ENCODE measurements around the gene PSMG1. TPM values are rescaled to one million over a fixed set of nuclear protein-coding genes. Genes with fewer than 3 reads are reported as not detected.

PSMG1 gene
- total and polyA plus RNA-seq, 2 donors (not counting 3 experiments of a cell fraction or from before 2014, with no cell fraction given): 43.2 to 75.9 TPM

DNA sequence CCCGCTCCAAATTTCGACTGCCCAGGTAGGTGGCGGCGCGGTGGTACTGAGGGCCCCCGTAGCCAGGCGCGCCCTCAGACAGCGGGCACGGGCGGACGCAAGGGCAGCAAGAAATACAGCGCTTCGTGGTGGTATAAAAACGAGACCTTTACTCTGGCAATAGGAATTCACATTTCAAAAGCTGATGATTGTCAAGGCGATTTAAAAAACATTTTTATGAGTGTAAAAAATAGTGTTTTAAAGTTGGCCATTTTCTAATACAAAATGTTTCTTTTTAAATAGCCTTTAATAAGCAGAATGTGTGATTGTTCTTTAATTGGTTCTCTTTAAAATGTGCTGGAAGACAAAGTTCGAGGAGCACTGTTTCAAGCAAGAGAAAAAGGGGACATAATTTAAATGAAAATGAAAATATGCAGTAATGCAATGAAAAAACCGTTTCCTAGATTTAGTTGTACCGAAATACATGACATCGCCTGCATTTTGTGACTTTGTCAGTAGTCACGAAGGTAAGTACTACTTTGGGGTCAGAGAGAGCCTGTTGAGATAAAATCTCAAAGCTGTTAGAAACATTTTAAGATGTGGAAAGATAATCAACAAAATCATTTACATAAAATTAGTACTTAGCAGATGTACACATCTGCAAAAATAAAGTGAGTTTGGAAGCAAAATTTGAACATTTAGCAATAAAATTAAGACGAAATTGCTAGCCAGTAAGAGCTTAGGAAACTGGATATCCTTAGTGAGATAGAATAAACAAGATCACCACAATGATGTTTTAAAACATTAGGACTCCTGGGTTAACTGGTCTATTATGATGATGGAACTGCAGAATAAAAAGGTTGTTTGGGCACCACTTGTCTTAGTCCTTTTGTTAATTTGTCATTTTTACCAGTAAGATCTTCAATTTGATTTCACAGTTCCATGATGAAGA is 1.1 kb upstream of the PSMG1 start:
- H3K9ac ChIP-seq (replicated peaks; ENCODE audit: extremely low read depth, insufficient read depth, low read length): peak overlapping the region; percentile 89
- no peaks in the 10 kb centered on the region for H4K20me1 ChIP-seq (replicated peaks; ENCODE audit: control insufficient read depth, extremely low read depth, insufficient read depth, low read length)
- dilution Hi-C loops (cut with MboI; ENCODE audit: extremely low pct_ligation_motif_present, low sequenced_read_pairs): no loop called here
- TF ChIP-seq GATA2 (IDR thresholded peaks at IDR 0.05; ENCODE audit: insufficient read depth, insufficient read length, low read depth, low read length): peak; percentile 21
- no peak for TF ChIP-seq POLR2A (IDR thresholded peaks at IDR 0.05; ENCODE audit: low read depth, low read length)
- H3K27ac ChIP-seq (ENCODE audit: insufficient read depth, low read depth, low read length): peak overlapping the region; percentile 70
- no peaks in the 10 kb centered on the region for H3K9me1 ChIP-seq (replicated peaks; ENCODE audit: control insufficient read depth, extremely low read depth, insufficient read depth, low read length)
- ChIA-PET CTCF (interaction anchor here (1.0 to 1.9 kb wide), 5 partner anchors 10 to 257 kb away, joined by 4 to 7 read pairs (median 7); partner anchors contain the start of gene BRWD1), POLR2A (interaction anchor here (1.1 kb wide), 2 partner anchors 203 to 380 kb away, joined by 4 read pairs; no protein-coding TSS in a partner anchor)
- TSS peak; percentile 71 for BruUV-seq (replicated peaks)
- H2AFZ ChIP-seq (ENCODE audit: low read depth, low read length): peak overlapping the region; percentile 92
- H3K9me3 ChIP-seq (replicated peaks; ENCODE audit: control insufficient read depth, insufficient read depth, low read length): no peaks in the 10 kb centered on the region
- FAIRE-seq: no peak
- H3K36me3 ChIP-seq (ENCODE audit: control insufficient read depth in 2 of 2, extremely low read depth in 1 of 2, insufficient read depth in 2 of 2, low read length in 2 of 2): no peaks in the 10 kb centered on the region
- H3K27me3 ChIP-seq (ENCODE audit: control insufficient read depth in 2 of 2, insufficient read depth in 2 of 2, low read length in 2 of 2): no peaks in the 10 kb centered on the region
- peaks cover 30% of the 10 kb centered on the region for H3K79me2 ChIP-seq (ENCODE audit: control insufficient read depth, insufficient read depth, low read length)
- peaks cover 18% of the 10 kb centered on the region for H3K4me1 ChIP-seq (ENCODE audit: control insufficient read depth, extremely low read depth, insufficient read depth, low read length)
- H3K4me3 ChIP-seq (replicated peaks in 1 of 3; ENCODE audit: insufficient read depth in 1 of 3, low read depth in 1 of 3, low read length in 3 of 3): peak overlapping the region; percentile 75 to 98 (median 92)
- H3K4me2 ChIP-seq (ENCODE audit: insufficient read depth, low read length): peak overlapping the region; percentile 99
- intact Hi-C loops (cut with micrococcal nuclease): no loop called here
- DNase-seq (ENCODE audit: low read depth, low spot score): no peak

DNA sequence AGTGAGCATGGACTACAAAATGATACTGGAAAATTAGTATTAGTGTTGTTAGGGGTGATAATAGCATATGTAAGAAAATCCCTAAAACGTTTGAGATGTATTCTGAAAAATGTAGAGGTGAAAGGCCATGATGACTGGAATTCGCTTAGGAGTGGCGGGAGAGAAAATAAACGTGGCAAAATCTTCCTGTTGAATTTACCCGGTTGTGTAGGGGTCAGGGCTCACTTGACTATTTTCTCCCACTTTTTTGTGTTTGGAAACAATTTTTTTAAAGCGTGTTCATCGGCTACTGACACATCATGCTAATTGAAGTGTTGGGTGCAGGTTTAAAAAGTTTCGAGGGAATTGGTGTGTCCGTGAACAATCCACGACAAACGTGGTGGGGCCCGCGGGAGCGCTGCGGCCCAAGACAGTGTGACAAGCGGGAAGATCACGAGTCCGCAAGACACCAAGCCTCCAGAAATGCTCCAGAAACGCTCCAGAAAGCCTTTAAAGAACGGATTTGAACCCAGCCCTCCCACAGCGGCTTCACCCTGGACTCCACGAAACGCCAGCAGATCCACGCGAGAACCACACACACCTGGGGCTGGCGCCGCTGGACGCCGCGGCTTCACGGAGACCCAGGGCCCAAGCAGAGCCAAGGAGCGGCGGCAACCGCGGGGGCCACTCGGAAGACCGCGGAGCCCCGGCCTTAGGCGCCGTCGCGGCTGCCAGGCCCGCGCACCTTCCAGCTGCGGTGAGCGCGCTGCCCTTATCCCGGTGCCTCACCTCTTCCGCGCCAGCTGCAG is 573 bp downstream of the PSMG1 start:
- H3K4me3 ChIP-seq (replicated peaks in 1 of 3; ENCODE audit: insufficient read depth in 1 of 3, low read depth in 1 of 3, low read length in 3 of 3): peak overlapping the region; percentile 49 to 79 (median 75)
- H4K20me1 ChIP-seq (replicated peaks; ENCODE audit: control insufficient read depth, extremely low read depth, insufficient read depth, low read length): no peaks in the 10 kb centered on the region
- no peaks in the 10 kb centered on the region for H3K9me3 ChIP-seq (replicated peaks; ENCODE audit: control insufficient read depth, insufficient read depth, low read length)
- ChIA-PET POLR2A (interaction anchor here (0.8 to 1.1 kb wide), 3 partner anchors 15 to 379 kb away, joined by 4 read pairs; no protein-coding TSS in a partner anchor), CTCF (interaction anchor here (0.8 to 1.9 kb wide), 4 partner anchors 9 to 205 kb away, joined by 4 to 7 read pairs (median 6); partner anchors contain the start of gene BRWD1)
- TF ChIP-seq, protein P1, sequence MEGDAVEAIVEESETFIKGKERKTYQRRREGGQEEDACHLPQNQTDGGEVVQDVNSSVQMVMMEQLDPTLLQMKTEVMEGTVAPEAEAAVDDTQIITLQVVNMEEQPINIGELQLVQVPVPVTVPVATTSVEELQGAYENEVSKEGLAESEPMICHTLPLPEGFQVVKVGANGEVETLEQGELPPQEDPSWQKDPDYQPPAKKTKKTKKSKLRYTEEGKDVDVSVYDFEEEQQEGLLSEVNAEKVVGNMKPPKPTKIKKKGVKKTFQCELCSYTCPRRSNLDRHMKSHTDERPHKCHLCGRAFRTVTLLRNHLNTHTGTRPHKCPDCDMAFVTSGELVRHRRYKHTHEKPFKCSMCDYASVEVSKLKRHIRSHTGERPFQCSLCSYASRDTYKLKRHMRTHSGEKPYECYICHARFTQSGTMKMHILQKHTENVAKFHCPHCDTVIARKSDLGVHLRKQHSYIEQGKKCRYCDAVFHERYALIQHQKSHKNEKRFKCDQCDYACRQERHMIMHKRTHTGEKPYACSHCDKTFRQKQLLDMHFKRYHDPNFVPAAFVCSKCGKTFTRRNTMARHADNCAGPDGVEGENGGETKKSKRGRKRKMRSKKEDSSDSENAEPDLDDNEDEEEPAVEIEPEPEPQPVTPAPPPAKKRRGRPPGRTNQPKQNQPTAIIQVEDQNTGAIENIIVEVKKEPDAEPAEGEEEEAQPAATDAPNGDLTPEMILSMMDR (IDR thresholded peaks at IDR 0.05; ENCODE audit: extremely low read depth in 1 of 2, insufficient read depth in 1 of 2, low read depth in 1 of 2, low read length in 2 of 2): no peak
- TF ChIP-seq GATA2 (IDR thresholded peaks at IDR 0.05; ENCODE audit: insufficient read depth, insufficient read length, low read depth, low read length): no peak
- TF ChIP-seq, protein P2, sequence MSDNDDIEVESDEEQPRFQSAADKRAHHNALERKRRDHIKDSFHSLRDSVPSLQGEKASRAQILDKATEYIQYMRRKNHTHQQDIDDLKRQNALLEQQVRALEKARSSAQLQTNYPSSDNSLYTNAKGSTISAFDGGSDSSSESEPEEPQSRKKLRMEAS (IDR thresholded peaks at IDR 0.05; ENCODE audit: insufficient read depth, insufficient read length): no peak
- no peak for TF ChIP-seq JUN (IDR thresholded peaks at IDR 0.05; ENCODE audit: borderline replicate concordance, insufficient read depth, insufficient read length, low read depth)
- TF ChIP-seq POLR2A (IDR thresholded peaks at IDR 0.05; ENCODE audit: low read depth, low read length): no peak
- no peak for TF ChIP-seq FOS (IDR thresholded peaks at IDR 0.05; ENCODE audit: borderline replicate concordance, insufficient read depth, low read length)
- no peak for TF ChIP-seq MYC (IDR thresholded peaks at IDR 0.05; ENCODE audit: low read depth, low read length)
- no peak for TF ChIP-seq EZH2 (IDR thresholded peaks at IDR 0.05; ENCODE audit: borderline replicate concordance, low read depth, low read length, severe bottlenecking)
- TF ChIP-seq POLR2AphosphoS5 (IDR thresholded peaks at IDR 0.05; ENCODE audit: insufficient read depth, low read depth, low read length): no peak
- H3K36me3 ChIP-seq (ENCODE audit: control insufficient read depth in 2 of 2, extremely low read depth in 1 of 2, insufficient read depth in 2 of 2, low read length in 2 of 2): peaks cover 0 to 2% of the 10 kb centered on the region in 2 experiments
- no peaks in the 10 kb centered on the region for H3K9me1 ChIP-seq (replicated peaks; ENCODE audit: control insufficient read depth, extremely low read depth, insufficient read depth, low read length)
- H3K79me2 ChIP-seq (ENCODE audit: control insufficient read depth, insufficient read depth, low read length): peaks cover 33% of the 10 kb centered on the region
- peaks cover 18% of the 10 kb centered on the region for H3K4me1 ChIP-seq (ENCODE audit: control insufficient read depth, extremely low read depth, insufficient read depth, low read length)
- peak overlapping the region; percentile 70 for H3K27ac ChIP-seq (ENCODE audit: insufficient read depth, low read depth, low read length)
- FAIRE-seq (no peak), DNase-seq (ENCODE audit: low read depth, low spot score) (peak; percentile 45)
- peak overlapping the region; percentile 23 for H2AFZ ChIP-seq (ENCODE audit: low read depth, low read length)
- dilution Hi-C loops (cut with MboI; ENCODE audit: extremely low pct_ligation_motif_present, low sequenced_read_pairs): no loop called here
- no peaks in the 10 kb centered on the region for H3K27me3 ChIP-seq (ENCODE audit: control insufficient read depth in 2 of 2, insufficient read depth in 2 of 2, low read length in 2 of 2)
- peak overlapping the region; percentile 94 for H3K4me2 ChIP-seq (ENCODE audit: insufficient read depth, low read length)
- peak overlapping the region; percentile 89 for H3K9ac ChIP-seq (replicated peaks; ENCODE audit: extremely low read depth, insufficient read depth, low read length)
- no TSS peak for BruUV-seq (replicated peaks)
- intact Hi-C loops (cut with micrococcal nuclease): loop anchor here (1.0 kb wide), 4 partner anchors 167 to 263 kb away; partner anchors contain the start of genes HMGN1 and LCA5L
